GM21360 (cell line): Measurements from ENCODE around the gene ETS1.

ENCODE experiments used
- ATAC-seq: cut with Tn5 transposase; IDR thresholded peaks from one replicate; pipeline ENCODE4 v1.9.1; 2021; ENCODE audit warnings: mild to moderate bottlenecking, moderate library complexity; ENCODE audit not compliant: unreplicated experiment

Gene ETS1

DNA sequence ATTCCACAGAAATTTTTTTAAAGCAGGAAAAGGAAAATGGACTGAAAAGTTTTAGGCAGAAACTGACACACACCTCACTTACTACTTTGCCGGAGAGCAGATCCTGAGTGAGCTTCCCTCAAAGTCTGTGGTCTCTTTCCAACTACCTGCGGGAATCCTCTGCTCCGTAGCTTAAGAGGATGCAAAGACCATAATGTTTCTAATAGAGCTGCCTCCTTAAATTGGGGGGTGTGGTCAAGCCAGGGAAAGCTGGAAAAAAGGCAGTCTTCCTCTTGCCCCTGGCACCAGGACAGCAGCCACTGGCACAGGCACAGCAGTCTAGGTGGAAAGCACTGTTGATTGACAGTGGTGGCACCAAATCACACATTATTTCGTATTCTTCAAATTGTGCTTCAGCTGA is at the start of gene ETS1:
ETS1 (minus strand) TSS at position 144 of the 400 bp plus-strand sequence. CDS start 14,428 bp downstream, outside the sequence.
- no peak for ATAC-seq

DNA sequence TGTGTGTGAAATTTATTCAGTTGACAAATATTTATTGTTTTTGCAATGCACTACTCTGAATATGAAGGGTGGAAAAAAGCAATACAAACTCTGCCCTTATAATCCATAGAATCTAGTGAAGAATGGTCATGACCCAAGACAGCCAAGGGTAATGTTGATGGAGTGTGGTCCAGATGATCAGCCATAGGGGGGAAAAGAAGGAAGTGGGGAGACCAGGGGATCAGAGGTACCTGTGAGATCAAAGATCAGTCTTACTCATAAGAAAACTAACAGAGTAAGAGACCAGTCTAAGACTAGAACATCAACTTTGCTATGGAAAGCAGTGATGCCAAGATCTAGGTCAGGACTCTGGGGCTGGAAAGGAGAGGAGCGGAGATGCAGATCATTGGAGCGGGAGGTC is 47.0 kb upstream of the ETS1 start:
- no peak for ATAC-seq

DNA sequence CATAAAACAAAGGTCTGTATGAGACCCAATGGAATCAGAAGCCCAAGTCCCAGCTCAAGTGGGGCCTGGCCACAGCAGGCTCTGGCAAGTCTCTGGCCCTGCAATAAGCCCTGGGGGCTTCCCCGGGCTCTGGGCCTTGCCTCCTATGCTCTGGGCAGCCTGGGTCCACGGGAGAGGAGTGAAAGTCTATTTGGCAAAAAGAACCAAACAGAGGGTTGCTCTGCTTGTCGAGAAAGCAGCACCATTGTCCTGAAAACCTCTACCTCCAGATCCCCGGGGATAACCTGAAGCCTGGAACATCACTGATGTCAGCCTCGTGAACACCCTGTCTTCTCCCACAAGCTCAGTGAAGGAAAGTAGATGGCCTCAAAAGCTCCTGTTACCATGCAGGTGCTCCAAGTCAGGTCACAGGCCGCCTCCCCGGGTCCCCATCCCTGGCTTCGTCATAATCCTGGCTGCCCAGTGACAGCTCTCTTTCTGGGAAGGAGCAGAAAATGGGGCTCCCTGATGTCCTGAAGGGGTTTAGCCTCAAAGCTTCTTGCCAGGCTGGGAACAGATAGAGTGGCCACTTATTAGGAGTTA is 46.1 kb upstream of the ETS1 start:
- no peak for ATAC-seq

DNA sequence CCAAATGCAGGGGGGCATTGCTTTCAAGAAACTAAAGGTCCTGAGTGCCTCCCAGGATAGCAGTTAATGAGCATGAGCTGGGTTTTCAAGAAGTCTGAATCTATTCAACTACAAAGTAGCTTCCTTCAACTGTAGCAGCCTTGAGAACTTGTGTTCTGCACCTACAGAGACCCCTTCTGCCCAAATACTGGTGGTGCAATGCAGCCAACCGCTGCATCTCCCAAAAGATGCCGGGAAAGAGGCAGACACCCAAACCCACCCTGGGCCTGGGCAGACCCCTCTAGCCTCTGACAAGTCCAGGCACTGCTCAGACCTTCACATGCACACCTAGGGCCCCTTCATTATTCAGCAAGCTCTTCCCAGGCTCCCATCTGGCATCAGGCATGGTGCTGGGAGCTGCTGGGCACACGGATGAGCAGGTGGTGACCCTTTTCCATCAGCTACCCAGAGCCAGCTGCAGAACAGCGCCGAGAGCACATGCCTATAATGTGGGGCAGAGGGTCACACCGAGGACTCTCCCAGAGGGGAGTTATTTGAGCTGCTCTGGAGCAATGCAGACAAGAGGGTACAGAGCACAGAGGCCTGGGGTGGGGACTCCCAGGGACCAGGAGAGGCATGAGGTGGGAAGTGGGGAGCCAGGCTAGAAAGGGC is 44.9 kb upstream of the ETS1 start:
- ATAC-seq, result no peak

DNA sequence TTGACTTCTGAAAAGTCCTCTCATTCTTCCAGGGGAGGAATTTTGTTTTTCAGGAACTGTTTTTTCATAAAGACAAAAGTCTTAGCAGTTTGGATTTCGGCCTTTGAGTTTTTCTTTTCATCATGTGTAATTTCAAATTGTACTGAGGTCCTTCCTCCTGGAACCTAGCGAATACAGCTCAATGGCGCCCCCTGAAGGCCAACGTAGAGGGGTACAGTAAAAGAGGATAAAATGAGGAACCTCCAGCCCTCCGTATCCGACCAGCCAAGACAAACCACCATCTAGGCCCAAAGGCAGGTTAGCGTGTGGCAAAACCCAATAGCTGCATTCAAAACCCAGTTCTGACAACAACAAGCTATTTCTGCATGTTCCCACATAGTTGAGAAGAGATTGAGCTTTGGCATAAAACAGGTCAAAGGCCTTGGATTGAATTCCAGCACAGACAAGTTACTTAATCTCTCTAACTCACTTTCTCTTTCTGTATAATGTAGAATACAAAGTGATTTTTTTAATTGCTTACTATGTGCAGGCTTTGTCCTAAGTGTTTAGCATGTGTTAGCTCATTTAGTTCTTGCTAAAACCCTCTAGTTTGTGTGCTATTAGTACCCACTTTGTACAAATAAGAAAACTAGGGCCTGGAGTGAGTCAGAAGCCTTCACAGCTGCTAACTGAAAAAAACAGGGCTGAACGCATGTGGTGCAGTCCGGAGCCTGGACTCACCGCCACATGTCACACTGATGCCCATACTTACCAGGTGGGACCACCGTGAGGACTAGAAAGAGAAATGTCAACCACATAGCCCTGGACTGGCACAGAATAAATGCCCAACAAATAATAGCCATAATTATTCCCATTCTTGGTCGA is 43.2 kb upstream of the ETS1 start:
- ATAC-seq, result no peak

- ATAC-seq, result no peak
Observed at GRCh38 chr11:128629516-128630106, 42.3 kb upstream of the ETS1 start.

DNA sequence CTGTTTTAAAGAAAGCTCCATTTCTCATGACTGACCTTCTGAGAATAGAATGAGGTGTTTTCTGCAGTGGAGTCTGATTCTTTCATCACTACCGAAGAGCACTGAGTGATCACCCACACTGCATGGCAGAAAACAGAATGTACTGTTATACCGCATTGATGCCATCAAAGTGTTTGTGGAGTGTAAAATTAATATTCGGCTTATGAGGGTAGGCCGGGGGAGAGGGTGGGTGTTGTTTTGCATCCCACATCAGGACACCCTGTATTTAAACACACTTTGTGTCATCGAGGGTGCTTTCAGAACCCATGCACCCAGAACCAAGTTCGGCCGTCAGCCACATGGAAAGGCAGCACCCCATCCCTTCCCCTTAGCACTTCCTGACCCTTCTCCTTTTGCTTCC is 41.3 kb upstream of the ETS1 start:
- no peak for ATAC-seq

- no peak for ATAC-seq
Observed at GRCh38 chr11:128628325-128628673, 40.9 kb upstream of the ETS1 start.

DNA sequence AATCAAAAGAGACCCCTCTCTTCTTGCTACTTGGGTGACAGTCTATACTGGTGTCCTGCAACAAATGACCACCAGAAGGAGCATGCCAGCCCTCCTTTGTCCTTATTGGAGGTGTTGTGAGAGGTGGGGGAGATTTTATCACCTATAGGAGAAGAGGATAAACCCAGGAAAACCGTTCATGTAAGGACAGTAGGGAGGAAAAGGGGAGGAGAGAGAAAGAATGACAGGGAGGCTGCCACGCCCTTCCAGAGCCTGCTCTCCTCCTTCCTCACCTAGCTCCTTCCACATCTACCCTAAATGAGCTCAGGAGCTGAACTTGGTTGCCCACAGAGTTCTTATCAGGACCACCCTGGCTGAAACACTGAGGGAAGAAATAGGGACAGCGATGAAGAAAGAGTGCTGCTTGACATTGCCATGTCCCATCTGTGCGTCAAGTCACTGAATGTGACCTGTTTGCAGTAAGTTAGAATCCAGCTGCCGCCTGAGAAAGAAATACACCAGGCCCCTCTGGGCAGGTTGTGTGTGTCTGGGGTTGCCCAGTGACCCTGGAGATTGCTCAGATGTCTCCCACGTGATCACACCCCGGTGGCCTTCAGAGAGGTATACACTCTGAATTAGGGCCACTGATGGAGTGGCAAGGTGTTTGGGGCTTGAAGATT is 40.4 kb upstream of the ETS1 start:
- no peak for ATAC-seq

DNA sequence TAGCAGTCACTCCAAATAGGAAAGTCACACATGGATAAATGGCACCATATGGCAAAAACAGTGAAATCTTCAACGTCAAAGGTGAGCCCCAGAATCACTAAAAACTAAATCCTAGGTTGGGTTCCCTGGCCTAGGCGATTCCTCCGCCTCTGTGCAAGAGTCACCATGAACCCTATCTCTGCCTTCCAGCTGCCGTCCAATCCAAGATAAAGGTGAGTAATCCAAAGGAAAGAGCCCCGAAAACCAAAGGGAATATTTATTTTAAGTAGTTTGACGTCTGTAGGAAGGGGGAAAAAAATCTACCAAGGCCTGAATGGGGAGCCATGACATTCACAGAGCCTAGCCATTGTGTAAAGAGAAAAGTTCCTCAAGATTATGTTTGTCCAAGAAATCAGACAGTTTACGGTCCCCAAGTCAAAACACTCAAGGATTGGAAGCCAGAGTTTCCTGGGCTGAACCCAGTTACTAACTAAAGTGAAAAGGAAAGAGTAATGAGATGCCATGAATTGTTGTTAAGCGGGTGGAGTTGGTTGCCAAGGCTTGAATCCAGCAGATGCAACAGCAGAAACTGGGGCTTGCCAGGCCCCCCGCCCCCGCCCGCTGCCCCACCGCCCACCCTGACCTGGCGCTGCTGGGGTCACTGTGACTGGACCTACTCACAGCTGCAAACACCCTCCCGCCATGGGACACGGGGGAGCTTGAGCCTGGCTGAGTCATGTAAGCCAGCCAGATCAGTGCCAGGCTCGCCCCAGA is 39.7 kb upstream of the ETS1 start:
- ATAC-seq, result no peak

DNA sequence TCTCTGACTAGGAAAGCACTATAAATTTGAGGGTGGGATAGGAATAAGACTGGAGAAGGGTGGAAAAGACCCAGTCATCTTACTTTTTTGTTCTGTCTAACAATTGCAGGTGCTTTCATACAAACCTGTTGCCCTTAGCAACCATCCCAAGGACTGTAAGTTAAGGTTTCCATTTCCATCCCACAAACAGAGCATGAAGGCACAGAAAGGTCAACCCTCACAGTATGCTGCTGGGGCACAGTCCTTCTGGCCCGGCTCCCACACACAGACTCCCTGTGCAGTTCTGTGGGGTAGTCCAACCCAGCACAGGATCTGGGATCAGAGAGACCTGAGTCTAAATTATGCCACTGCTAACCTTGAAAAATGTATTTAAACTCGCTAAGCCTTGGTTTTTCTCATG is 38.4 kb upstream of the ETS1 start:
- no peak for ATAC-seq

- no peak for ATAC-seq
Observed at GRCh38 chr11:128625326-128625725, 38.0 kb upstream of the ETS1 start.

DNA sequence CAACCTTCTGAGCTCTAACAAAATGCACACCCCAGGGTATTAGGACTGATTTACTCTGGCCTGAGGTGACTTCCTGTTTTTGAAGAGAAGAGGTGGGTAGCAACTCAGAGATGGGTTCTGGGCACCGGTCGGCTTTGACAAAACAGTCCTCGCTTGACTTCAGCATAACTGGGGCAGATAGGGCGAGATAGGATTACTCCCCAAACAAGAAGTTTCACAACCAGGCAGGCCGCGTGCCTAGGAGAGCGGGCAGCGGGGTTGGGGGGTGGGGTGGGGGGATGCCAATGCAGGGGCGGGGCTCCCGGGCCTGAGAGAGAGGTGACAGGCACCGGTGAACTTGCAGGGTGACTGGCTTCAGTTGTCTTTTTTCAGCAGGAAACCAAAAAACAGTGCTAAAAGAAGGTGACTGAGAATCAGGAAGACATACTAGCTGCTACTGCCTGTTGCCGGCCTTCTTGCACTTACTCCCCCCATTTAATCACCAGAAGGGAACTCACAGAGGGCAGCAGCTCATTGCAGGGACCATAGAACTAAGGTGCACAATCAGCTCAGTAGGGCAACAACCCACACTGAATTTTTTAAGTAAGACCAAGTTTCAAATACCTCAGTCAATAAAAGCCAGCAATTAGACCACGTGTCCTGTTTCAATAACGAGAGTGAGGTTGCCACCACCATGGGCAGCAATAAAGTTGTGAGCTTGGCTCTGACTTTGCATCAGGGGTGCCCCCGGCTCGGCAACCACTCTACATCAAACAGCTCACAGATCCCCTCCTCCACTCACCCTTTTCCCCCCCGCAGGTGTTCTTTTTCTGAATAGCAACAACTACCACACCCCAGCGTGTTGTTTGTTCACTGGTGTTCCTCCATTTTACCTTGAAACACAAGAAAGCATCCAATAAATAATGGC is 37.2 kb upstream of the ETS1 start:
- ATAC-seq, result peak; percentile 41

DNA sequence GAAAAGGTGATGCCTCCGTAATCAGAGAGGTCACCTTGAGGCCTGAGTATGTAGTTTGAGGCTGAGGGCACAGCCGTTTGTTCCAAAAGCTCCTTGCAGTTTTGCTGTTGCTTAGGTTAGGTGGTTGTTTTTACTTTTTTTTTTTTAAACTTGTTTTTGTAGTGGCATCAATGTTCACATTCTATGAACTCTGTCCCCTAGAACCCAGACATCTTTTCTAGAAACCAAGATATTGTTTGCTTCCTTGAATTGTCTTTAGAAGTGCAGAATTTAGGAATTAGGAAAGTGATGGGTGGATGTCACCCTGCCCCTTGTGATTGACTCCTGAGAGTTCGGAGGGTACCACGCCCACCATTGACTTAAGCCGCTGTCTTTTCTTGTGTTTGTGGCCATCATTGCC is 35.7 kb upstream of the ETS1 start:
- ATAC-seq, result no peak

DNA sequence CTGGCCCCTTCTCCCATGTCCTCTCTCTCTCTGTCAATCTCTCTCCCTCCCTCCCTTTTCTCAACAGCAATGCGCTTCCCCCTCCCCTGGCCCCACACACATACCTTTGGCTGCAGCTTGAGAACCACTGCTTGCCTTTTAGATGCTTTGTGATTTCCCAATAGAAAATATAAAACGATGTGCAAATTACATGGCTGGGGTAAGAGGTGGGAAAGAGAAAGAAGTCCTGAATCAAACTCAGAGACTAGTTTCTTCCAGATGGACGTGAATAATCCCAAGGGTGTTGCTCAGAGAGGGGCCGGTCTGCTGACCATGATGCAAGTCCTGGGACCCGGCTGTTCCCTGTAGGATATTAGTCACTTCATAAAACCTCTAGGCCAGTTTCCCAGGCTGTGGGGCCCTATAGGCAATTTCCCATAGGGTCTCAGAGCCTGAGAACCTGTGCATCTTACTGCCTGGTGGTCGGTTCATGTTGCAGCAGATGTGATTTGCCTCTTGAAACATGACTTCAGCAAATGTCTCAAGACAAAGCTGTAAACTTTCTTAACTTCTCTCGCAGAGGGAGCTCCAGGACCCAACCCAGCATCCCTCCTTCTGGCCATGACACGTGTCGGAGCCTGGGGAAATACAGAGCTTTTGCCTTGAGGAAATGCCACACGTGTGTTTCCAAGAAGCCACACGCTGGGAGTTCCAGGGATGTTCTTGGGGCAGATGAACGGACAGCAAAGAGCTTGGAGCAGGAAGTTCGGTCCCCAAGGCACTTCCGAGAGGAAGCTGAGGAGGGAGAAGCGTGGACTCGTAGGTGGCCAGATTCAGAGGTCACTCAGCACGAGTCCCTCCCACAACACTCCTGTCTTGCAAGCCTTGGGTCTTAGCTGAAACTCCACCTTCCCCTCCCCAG is 34.5 kb upstream of the ETS1 start:
- ATAC-seq, result no peak

- ATAC-seq, result no peak
Observed at GRCh38 chr11:128620309-128621100, 33.1 kb upstream of the ETS1 start.

GRCh38 chr11:128619540-128620308 is 32.4 kb upstream of the ETS1 start:
- no peak for ATAC-seq
